ENCODE results near the gene MICU2.
"Not testable (repeated sequence)": the region's sequence is repeated elsewhere in the genome, so short reads cannot be mapped to it uniquely, and the experiment has no call there.

MICU2 gene

DNA sequence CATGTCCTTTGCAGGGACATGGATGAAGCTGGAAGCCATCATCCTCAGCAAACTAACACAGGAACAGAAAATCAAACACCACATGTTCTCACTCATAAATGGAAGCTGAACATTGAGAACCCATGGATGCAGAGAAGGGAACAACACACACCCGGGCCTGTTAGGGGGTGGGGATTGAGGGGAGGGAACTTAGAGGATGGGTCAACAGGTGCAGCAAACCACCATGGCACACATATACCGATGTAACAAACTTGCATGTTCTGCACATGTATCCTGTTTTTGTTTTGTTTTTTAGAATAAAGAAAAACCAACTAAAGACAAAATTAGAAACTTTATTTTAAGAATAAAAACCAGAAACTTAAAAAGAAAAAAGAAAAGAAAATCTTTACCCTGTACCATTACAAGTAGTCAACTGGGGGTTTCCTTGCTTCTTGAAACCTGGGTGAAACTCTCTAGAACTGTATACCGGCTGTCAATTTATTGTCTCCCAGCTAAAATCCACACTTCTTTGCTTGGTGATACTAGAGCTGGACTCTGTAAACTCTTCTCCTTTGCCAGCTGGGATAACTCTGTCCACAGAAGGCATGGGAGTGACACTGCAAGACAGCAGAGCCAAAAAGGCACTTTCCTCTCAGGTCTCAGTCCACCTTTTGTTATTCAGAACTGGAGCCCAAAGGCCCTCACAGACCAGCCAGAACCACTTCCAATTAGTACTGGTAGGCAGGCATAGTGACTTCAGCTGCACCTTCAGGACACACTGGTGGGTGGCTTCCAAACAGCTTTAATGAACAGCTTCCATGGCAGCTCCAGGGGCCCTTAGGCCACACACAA is 9.0 kb downstream of the MICU2 start:
- no peak for DNase-seq (ENCODE audit: low read depth in 2 of 2)

DNA sequence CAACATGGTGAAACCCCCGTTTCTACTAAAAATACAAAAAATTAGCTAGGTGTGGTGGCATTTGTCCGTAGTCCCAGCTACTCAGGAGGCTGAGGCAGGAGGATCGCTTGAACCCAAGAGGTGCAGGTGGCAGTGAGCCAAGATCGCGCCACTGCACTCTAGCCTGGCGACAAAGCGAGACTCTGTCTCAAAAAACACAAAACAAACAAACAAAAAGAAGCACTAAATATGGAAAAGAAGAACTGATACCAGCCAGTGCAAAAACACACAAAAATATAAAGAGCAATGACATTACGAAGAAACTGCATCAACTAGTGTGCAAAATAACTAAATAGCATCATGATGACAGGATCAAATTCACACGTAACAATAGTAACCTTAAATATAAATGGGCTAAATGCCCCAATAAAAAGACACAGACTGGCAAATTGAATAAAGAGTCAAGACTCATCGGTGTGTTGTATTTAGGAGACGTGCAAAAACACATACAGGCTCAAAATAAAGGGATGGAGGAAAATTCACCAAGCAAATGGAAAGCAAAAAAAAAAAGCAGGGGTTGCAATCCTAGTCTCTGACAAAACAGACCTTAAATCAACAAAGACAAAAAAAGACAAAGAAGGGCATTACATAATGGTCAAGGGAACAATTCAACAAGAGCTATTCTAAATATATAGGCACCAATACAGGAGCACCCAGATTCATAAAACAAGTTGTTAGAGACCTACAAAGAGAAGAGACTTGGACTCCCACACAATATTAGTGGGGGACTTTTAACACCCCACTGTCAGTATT is 13.1 kb downstream of the MICU2 start:
- DNase-seq (ENCODE audit: low read depth in 2 of 2): not testable (repeated sequence)

GRCh38 chr13:21590231-21590630 is 13.7 kb downstream of the MICU2 start:
- DNase-seq (ENCODE audit: low read depth in 2 of 2): no peak

- DNase-seq (ENCODE audit: low read depth in 2 of 2): not testable (repeated sequence)
Measured at GRCh38 chr13:21589510-21589909, 14.5 kb downstream of the MICU2 start.

- not testable (repeated sequence) for DNase-seq (ENCODE audit: low read depth in 2 of 2)
Measured at GRCh38 chr13:21588411-21588810, 15.6 kb downstream of the MICU2 start.

DNA sequence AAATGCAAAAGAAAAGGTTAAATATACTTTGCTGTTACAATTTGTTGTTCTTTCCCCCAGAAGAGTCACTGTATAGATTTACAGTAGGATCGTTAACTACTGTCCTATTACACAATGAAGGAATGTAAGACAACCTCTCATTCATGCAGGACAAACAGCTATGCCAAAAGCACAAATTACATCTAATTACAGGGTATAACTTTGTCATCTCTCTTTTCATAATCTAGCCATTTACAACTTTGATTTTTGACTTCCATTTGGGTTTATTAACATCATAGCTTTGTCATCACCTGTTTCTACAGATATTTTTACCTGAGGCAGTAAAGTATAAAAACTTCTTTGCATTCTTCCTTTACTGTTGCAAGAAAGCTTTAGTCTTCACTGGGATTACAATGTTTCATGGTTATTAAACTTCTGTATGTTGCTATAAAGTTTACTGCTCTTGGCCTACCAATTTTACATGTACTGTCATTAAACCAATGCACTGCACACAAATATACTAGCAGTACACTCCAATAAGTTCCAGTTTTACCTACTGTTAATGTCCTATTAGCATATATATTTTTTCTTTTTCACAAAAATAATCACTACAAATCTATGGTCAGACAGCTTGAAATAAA is 18.9 kb downstream of the MICU2 start:
- no peak for DNase-seq (ENCODE audit: low read depth in 2 of 2)

DNA sequence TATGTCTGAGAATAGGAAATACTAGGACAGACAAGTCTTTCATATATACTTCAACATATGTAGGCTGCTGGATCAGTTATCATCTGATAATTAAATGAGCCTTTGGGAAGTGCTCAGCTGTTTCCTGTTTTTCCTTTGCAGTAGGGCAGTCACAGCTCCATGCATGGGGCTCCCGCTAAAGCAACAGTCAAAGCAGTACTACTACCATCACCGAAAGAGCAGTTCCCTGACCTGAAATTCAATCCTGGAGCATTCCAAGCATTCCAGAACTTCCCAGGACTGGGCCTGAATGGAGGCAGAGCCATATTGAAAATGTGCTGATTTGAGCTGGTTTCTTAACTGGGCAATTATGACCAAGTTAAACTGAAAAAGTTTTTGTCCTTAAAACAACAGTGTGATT is 20.5 kb downstream of the MICU2 start:
- no peak for DNase-seq (ENCODE audit: low read depth in 2 of 2)

DNA sequence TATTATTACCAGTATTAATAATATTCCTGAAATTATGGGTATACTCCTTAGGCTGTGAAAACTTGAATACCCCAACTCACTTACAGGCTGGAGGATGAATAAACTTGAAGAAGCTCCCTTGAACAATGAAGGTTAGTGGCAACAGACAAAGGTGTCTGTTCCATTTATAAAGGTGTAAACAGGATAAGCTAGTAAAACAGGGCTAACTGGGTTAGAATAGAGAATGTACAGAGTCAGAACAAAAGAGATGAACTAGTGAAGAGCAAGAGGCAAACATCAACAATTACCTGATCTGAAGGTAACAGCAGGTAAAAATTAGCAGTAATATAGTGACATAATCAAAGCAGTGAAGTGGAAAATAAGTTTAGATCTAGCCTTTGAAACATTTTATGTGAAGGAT is 23.2 kb downstream of the MICU2 start:
- no peak for DNase-seq (ENCODE audit: low read depth in 2 of 2)

DNA sequence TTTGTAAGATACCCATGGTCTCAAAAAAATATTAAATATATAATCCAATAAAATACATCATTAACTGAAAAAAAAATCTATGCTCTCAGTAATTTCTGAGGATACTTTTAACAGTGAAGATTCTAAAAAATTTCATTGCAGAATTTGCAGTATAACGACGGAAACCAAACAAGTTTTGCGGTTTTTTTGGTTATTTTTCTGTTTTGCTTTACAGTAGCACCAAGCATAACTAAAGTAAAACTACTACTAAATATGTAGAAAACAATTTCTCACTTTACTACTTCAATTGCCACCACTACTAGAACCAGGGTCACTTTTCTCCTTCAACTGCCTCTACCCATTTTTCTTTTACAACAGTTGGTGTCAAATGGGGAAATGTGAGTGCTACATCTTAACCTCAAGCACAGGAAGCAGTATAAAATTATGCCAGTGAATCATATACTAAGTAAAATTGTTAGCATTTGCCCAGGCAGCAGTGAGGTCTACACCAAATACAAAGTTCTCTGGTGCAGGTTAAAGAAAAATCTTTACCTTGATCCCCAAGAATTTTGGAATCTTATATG is 24.1 kb downstream of the MICU2 start:
- DNase-seq (ENCODE audit: low read depth in 2 of 2): no peak

GRCh38 chr13:21578748-21579147 is 25.2 kb downstream of the MICU2 start:
- DNase-seq (ENCODE audit: low read depth in 2 of 2): no peak

DNA sequence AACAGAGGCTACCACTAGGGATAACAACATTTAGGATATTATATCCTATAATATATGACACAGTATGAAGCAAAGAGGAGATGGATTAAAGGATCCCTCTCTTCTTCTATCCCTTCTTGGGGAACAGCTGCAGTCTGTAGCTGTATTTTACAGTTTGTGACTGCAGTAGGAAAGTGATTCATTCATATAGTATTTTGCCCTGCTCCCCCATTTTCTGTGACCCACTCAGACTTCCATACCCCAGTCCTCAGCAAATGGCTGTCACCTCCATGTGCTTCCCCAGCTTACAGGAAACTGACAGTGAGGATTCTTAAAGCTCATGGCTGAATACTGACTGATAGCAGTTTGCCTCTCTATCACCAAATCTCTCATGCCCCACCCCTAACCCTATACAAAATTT is 27.5 kb downstream of the MICU2 start:
- DNase-seq (ENCODE audit: low read depth in 2 of 2): no peak

- DNase-seq (ENCODE audit: low read depth in 2 of 2): no peak
Measured at GRCh38 chr13:21573920-21574712, 29.9 kb downstream of the MICU2 start.

DNA sequence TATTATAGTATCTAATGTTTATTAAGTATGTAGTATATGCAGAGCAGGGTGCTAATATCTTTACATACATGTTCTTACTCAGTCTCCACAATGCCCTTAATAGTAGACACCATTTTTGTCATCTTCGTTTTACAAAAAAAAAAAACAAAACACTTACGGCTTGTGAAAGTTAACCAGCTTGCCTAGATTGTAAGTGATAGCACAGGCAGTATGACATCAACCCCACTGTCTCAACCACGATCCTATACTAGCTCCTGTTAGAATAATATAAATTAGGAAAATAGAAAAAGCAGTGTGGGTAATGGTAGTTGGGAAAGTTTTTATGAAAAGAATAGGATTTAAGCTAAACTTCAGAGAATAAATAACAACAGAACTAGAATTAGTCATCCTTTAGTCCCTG is 34.3 kb downstream of the MICU2 start:
- no peak for DNase-seq (ENCODE audit: low read depth in 2 of 2)

DNA sequence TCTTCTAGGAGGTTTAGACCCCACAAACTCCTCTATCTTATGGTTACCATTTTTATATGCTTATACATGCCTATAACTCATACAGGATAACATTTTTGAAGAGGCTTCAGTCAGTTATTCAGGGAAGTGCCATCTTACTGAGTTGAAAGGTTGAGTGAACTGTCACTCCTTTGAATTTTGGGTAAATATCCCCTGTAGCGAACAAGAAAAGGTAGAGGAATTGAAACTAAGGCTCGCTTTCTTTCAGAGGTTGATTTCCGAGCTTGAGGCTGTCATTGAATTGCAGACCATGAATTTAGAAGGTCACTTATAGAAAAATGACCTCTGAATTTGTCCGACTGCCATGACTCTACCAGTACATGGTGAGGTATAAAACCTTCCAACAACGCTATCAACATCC is 35.1 kb downstream of the MICU2 start:
- no peak for DNase-seq (ENCODE audit: low read depth in 2 of 2)

GRCh38 chr13:21567714-21568113 is 36.3 kb downstream of the MICU2 start:
- no peak for DNase-seq (ENCODE audit: low read depth in 2 of 2)

- DNase-seq (ENCODE audit: low read depth in 2 of 2): no peak
Measured at GRCh38 chr13:21557995-21558394, 46.0 kb downstream of the MICU2 start.

- DNase-seq (ENCODE audit: low read depth in 2 of 2): no peak
Measured at GRCh38 chr13:21556051-21556450, 47.9 kb downstream of the MICU2 start.

DNA sequence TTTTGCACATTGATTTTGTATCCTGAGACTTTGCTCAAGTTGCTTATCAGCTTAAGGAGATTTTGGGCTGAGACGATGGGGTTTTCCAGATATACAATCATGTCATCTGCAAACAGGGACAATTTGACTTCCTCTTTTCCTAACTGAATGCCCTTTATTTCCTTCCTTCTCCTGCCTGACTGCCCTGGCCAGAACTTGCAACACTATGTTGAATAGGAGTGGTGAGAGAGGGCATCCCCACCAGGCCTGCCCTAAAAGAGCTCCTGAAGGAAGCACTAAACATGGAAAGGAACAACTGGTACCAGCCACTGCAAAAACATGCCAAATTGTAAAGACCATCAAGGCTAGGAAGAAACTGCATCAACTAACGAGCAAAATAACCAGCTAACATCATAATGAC is 50.7 kb downstream of the MICU2 start:
- DNase-seq (ENCODE audit: low read depth in 2 of 2): not testable (repeated sequence)

GRCh38 chr13:21550918-21551317 is 53.1 kb downstream of the MICU2 start:
- no peak for DNase-seq (ENCODE audit: low read depth in 2 of 2)

- DNase-seq (ENCODE audit: low read depth in 2 of 2): no peak
Measured at GRCh38 chr13:21549633-21550032, 54.3 kb downstream of the MICU2 start.

GRCh38 chr13:21548577-21548976 is 55.4 kb downstream of the MICU2 start:
- no peak for DNase-seq (ENCODE audit: low read depth in 2 of 2)

DNA sequence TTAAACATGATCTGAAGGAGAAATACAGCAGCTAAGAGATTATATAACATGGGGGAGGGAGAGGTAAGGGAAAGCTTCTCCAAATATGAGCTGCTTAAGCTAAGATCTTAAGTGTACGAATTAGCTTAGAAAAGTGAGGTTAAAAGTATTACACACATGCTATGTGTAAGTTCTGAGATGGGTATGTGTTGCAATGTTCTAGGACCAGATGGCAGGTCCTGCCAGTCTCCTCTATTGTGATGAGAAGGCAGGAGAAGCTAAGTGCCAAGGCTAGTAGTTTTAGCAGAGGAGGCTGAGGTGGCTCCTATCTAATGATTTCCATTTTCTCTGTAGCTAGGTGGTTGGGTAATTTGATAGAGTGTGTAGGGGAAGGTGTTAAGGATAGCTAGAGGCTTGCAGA is 57.6 kb downstream of the MICU2 start:
- DNase-seq (ENCODE audit: low read depth in 2 of 2): no peak
